Measurements from ENCODE around the gene DAB2IP. TPM values are rescaled to one million over a fixed set of nuclear protein-coding genes. Genes with fewer than 3 reads are reported as not detected.

The DAB2IP gene
- total and polyA plus RNA-seq, 2 donors: 8.2 to 8.4 TPM

GRCh38 chr9:121763561-121764370 lies 112.3 kb downstream of the DAB2IP start:
- Histone ChIP-seq H3K27ac (ENCODE audit: low read depth in 1 of 2, low read length in 1 of 2) (no peak overlapping the region), H3K27me3 (ENCODE audit: control insufficient read depth in 2 of 2, insufficient read depth in 1 of 2, low read length in 1 of 2) (no peaks in the 10 kb centered on the region), H3K4me3 (ENCODE audit: low read length in 2 of 2) (no peak overlapping the region), H3K36me3 (ENCODE audit: control insufficient read depth in 2 of 2, insufficient read depth in 2 of 2, low read length in 1 of 2) (peaks cover 18 to 43% of the 10 kb centered on the region in 2 donors), H3K9me3 (ENCODE audit: control insufficient read depth in 2 of 2, insufficient read depth in 1 of 2, low read length in 1 of 2) (no peaks in the 10 kb centered on the region), H3K4me1 (ENCODE audit: control insufficient read depth in 2 of 2, insufficient read depth in 2 of 2, low read length in 2 of 2) (no peaks in the 10 kb centered on the region)
- 98% methylated on average over 21 of the region's 21 CpGs for WGBS
- no peak for DNase-seq (ENCODE audit: low read depth in 6 of 9, low spot score in 9 of 9)

- Histone ChIP-seq H3K4me1 (ENCODE audit: control insufficient read depth in 2 of 2, insufficient read depth in 2 of 2, low read length in 2 of 2) (no peaks in the 10 kb centered on the region), H3K27ac (ENCODE audit: low read depth in 1 of 2, low read length in 1 of 2) (no peak overlapping the region)
- WGBS: 99% methylated on average over 9 of the region's 9 CpGs
Observed at GRCh38 chr9:121764371-121764730, 112.9 kb downstream of the DAB2IP start.

GRCh38 chr9:121765021-121765950 lies 113.9 kb downstream of the DAB2IP start:
- H3K9me3 ChIP-seq (ENCODE audit: control insufficient read depth in 2 of 2, insufficient read depth in 1 of 2, low read length in 1 of 2): no peaks in the 10 kb centered on the region
- H3K27me3 ChIP-seq (ENCODE audit: control insufficient read depth in 2 of 2, insufficient read depth in 1 of 2, low read length in 1 of 2): no peaks in the 10 kb centered on the region
- H3K4me3 ChIP-seq (ENCODE audit: low read length in 2 of 2): no peak overlapping the region
- peaks cover 26 to 42% of the 10 kb centered on the region in 2 donors for H3K36me3 ChIP-seq (ENCODE audit: control insufficient read depth in 2 of 2, insufficient read depth in 2 of 2, low read length in 1 of 2)
- no peak for DNase-seq (ENCODE audit: low read depth in 6 of 9, low spot score in 9 of 9)
- 97% methylated on average over 8 of the region's 8 CpGs for WGBS
- no peak overlapping the region for H3K27ac ChIP-seq (ENCODE audit: low read depth in 1 of 2, low read length in 1 of 2)
- no peaks in the 10 kb centered on the region for H3K4me1 ChIP-seq (ENCODE audit: control insufficient read depth in 2 of 2, insufficient read depth in 2 of 2, low read length in 2 of 2)

More at GRCh38 chr9:121764371-121764730, 112.9 kb downstream of the DAB2IP start:
- Histone ChIP-seq H3K4me3 (ENCODE audit: low read length in 2 of 2) (no peak overlapping the region), H3K27me3 (ENCODE audit: control insufficient read depth in 2 of 2, insufficient read depth in 1 of 2, low read length in 1 of 2) (no peaks in the 10 kb centered on the region), H3K36me3 (ENCODE audit: control insufficient read depth in 2 of 2, insufficient read depth in 2 of 2, low read length in 1 of 2) (peaks cover 21 to 49% of the 10 kb centered on the region in 2 donors), H3K9me3 (ENCODE audit: control insufficient read depth in 2 of 2, insufficient read depth in 1 of 2, low read length in 1 of 2) (no peaks in the 10 kb centered on the region)
- DNase-seq (ENCODE audit: low read depth in 6 of 9, low spot score in 9 of 9): no peak

- 97% methylated on average over 19 of the region's 19 CpGs for WGBS
- H3K4me1 ChIP-seq (ENCODE audit: control insufficient read depth in 2 of 2, insufficient read depth in 2 of 2, low read length in 2 of 2): no peaks in the 10 kb centered on the region
- no peak overlapping the region for H3K27ac ChIP-seq (ENCODE audit: low read depth in 1 of 2, low read length in 1 of 2)
Observed at GRCh38 chr9:121766081-121766683, 114.7 kb downstream of the DAB2IP start.

GRCh38 chr9:121767171-121767769 lies 115.8 kb downstream of the DAB2IP start:
- H3K27ac ChIP-seq (ENCODE audit: low read depth in 1 of 2, low read length in 1 of 2): no peak overlapping the region

More at GRCh38 chr9:121766081-121766683, 114.7 kb downstream of the DAB2IP start:
- peaks cover 32 to 36% of the 10 kb centered on the region in 2 donors for H3K36me3 ChIP-seq (ENCODE audit: control insufficient read depth in 2 of 2, insufficient read depth in 2 of 2, low read length in 1 of 2)
- no peaks in the 10 kb centered on the region for H3K27me3 ChIP-seq (ENCODE audit: control insufficient read depth in 2 of 2, insufficient read depth in 1 of 2, low read length in 1 of 2)
- no peak for DNase-seq (ENCODE audit: low read depth in 6 of 9, low spot score in 9 of 9)
- no peak overlapping the region for H3K4me3 ChIP-seq (ENCODE audit: low read length in 2 of 2)
- H3K9me3 ChIP-seq (ENCODE audit: control insufficient read depth in 2 of 2, insufficient read depth in 1 of 2, low read length in 1 of 2): peaks cover 0 to 2% of the 10 kb centered on the region in 2 donors

GRCh38 chr9:121768416-121769015 lies 117.1 kb downstream of the DAB2IP start:
- peaks cover 0 to 2% of the 10 kb centered on the region in 2 donors for H3K9me3 ChIP-seq (ENCODE audit: control insufficient read depth in 2 of 2, insufficient read depth in 1 of 2, low read length in 1 of 2)
- no peak overlapping the region for H3K4me3 ChIP-seq (ENCODE audit: low read length in 2 of 2)
- no peak overlapping the region for H3K27ac ChIP-seq (ENCODE audit: low read depth in 1 of 2, low read length in 1 of 2)
- peaks cover 0 to under 1% of the 10 kb centered on the region in 2 donors for H3K4me1 ChIP-seq (ENCODE audit: control insufficient read depth in 2 of 2, insufficient read depth in 2 of 2, low read length in 2 of 2)
- H3K27me3 ChIP-seq (ENCODE audit: control insufficient read depth in 2 of 2, insufficient read depth in 1 of 2, low read length in 1 of 2): no peaks in the 10 kb centered on the region
- WGBS: 95% methylated on average over 15 of the region's 15 CpGs
- no peak for DNase-seq (ENCODE audit: low read depth in 6 of 9, low spot score in 9 of 9)
- H3K36me3 ChIP-seq (ENCODE audit: control insufficient read depth in 2 of 2, insufficient read depth in 2 of 2, low read length in 1 of 2): peaks cover 43% of the 10 kb centered on the region in 2 donors

More at GRCh38 chr9:121767171-121767769, 115.8 kb downstream of the DAB2IP start:
- no peaks in the 10 kb centered on the region for H3K4me1 ChIP-seq (ENCODE audit: control insufficient read depth in 2 of 2, insufficient read depth in 2 of 2, low read length in 2 of 2)
- H3K9me3 ChIP-seq (ENCODE audit: control insufficient read depth in 2 of 2, insufficient read depth in 1 of 2, low read length in 1 of 2): peaks cover 0 to 2% of the 10 kb centered on the region in 2 donors
- no peaks in the 10 kb centered on the region for H3K27me3 ChIP-seq (ENCODE audit: control insufficient read depth in 2 of 2, insufficient read depth in 1 of 2, low read length in 1 of 2)
- H3K4me3 ChIP-seq (ENCODE audit: low read length in 2 of 2): no peak overlapping the region
- WGBS: 96% methylated on average over 9 of the region's 9 CpGs
- no peak for DNase-seq (ENCODE audit: low read depth in 6 of 9, low spot score in 9 of 9)
- H3K36me3 ChIP-seq (ENCODE audit: control insufficient read depth in 2 of 2, insufficient read depth in 2 of 2, low read length in 1 of 2): peaks cover 33 to 38% of the 10 kb centered on the region in 2 donors

GRCh38 chr9:121769939-121770338 lies 118.5 kb downstream of the DAB2IP start:
- no peak for DNase-seq (ENCODE audit: low read depth in 6 of 9, low spot score in 9 of 9)
- Histone ChIP-seq H3K4me3 (ENCODE audit: low read length in 2 of 2) (no peak overlapping the region), H3K4me1 (ENCODE audit: control insufficient read depth in 2 of 2, insufficient read depth in 2 of 2, low read length in 2 of 2) (peaks cover 0 to 13% of the 10 kb centered on the region in 2 donors), H3K27me3 (ENCODE audit: control insufficient read depth in 2 of 2, insufficient read depth in 1 of 2, low read length in 1 of 2) (no peaks in the 10 kb centered on the region), H3K9me3 (ENCODE audit: control insufficient read depth in 2 of 2, insufficient read depth in 1 of 2, low read length in 1 of 2) (peaks cover 0 to 2% of the 10 kb centered on the region in 2 donors), H3K36me3 (ENCODE audit: control insufficient read depth in 2 of 2, insufficient read depth in 2 of 2, low read length in 1 of 2) (peaks cover 43 to 46% of the 10 kb centered on the region in 2 donors), H3K27ac (ENCODE audit: low read depth in 1 of 2, low read length in 1 of 2) (no peak overlapping the region)
- 98% methylated on average over 4 of the region's 4 CpGs for WGBS

Data from thymus (tissue), 11 donors.